ENCODE data around the gene SUN2. TPM values are rescaled to one million over a fixed set of nuclear protein-coding genes. Genes with fewer than 3 reads are reported as not detected.

SUN2 gene
- 125 and 142 TPM in 2 replicates for total RNA-seq

GRCh38 chr22:38755911-38756532 lies at the start of gene SUN2:
SUN2 (minus strand) TSS chr22:38755998; CDS start chr22:38752628, 3,370 bp downstream.

DNA sequence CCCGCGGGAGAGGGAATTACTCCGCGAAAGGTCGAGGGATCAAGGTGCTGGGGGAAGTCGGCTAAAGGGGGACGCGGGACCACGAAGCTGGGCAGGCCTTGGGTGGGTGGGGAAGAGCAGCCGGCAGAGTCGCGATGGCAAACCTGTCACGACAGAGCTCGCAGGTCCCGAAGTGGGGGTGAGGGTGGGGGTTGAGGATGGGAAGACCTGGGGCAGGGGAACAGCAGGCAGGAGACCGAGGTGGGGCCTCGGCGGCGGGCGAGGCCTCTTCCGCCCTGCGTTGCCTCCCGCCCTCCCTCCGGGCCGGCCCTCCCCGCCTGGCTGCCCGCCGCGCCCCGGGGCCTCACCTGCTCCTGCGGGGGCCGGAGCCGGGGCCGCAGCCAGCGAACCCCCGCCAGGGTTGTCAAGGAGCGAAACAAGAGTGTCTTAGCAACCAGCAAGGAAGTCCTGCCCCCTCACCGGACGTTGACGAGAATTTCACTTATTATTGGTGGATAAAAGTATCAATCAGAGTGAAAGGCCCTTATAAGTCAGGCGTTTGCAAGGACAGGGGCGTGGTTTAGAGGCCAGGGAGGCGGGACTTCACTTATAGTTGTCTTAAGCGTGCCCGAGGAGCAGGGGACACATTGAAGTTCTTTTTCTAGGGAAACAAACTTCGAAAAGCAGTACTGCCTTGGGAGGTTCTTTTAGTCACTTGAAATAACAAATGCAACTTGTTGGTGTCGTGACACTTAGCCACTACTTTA lies 38.1 kb upstream of the SUN2 start, which contains the start of gene DNAL4:
DNAL4 (minus strand) TSS at position 423 of the 746 bp plus-strand sequence. CDS start 11,412 bp downstream, outside the sequence.

GRCh38 chr22:38705235-38706100 lies 50.3 kb downstream of the SUN2 start, which contains the start of gene GTPBP1:
GTPBP1 (plus strand) TSS chr22:38705944; CDS start chr22:38705956, 12 bp downstream.

GRCh38 chr22:38700789-38701628 lies 54.8 kb downstream of the SUN2 start, which contains the start of gene JOSD1:
JOSD1 (minus strand) TSS chr22:38700943; CDS start chr22:38699987, 956 bp downstream.

Small RNAs within 50 kb of the gene (small RNA-seq; reads per million reads assigned to genes)
- 0.08 reads per million for gene AL021707.8

Other genes starting within 250 kb of the SUN2 start
- gene DDX17, start 249.7 kb downstream of the SUN2 start, total RNA-seq = 383 and 534 TPM in 2 replicates
- 0.33 and 0.96 TPM in 2 replicates for gene DMC1, start 185.8 kb downstream of the SUN2 start, total RNA-seq
- gene FAM227A, start 99.6 kb downstream of the SUN2 start, total RNA-seq = 2.1 and 2.3 TPM in 2 replicates
- gene CBY1, start 99.4 kb downstream of the SUN2 start, total RNA-seq = 16.4 and 18.3 TPM in 2 replicates
- 82.6 and 106 TPM in 2 replicates for gene TOMM22, start 74.0 kb downstream of the SUN2 start, total RNA-seq
- 86.2 and 87.9 TPM in 2 replicates for gene JOSD1, start 55.1 kb downstream of the SUN2 start, total RNA-seq
- 32.4 and 39.5 TPM in 2 replicates for gene GTPBP1, start 50.1 kb downstream of the SUN2 start, total RNA-seq
- 11.1 and 18.9 TPM in 2 replicates for gene DNAL4, start 38.1 kb upstream of the SUN2 start, total RNA-seq
- 0.33 and 0.38 TPM in 2 replicates for gene NPTXR, start 88.0 kb upstream of the SUN2 start, total RNA-seq
- 49.2 and 59.8 TPM in 2 replicates for gene CBX6, start 116.2 kb upstream of the SUN2 start, total RNA-seq
- not detected in 2 replicates for gene APOBEC3A, start 201.6 kb upstream of the SUN2 start, total RNA-seq
- gene APOBEC3B, start 226.3 kb upstream of the SUN2 start, total RNA-seq = 0.98 and 2.9 TPM in 2 replicates

Data from vein endothelial cell (primary cell).